ENCODE data around the gene ZC3HAV1. TPM values are rescaled to one million over a fixed set of nuclear protein-coding genes. Genes with fewer than 3 reads are reported as not detected.

The ZC3HAV1 gene
- total RNA-seq, 2 experiments from 2014 or later = 47.4 to 52.4 TPM

- no peaks in the 10 kb centered on the region for H3K9me2 ChIP-seq (ENCODE audit: insufficient read depth, low read length)
- no peak overlapping the region for H2AFZ ChIP-seq (ENCODE audit: low read length)
- TF ChIP-seq EZH2phosphoT487 (IDR thresholded peaks at IDR 0.05; ENCODE audit: borderline replicate concordance, low read depth, low read length) = no peak
- TF ChIP-seq, protein P1, sequence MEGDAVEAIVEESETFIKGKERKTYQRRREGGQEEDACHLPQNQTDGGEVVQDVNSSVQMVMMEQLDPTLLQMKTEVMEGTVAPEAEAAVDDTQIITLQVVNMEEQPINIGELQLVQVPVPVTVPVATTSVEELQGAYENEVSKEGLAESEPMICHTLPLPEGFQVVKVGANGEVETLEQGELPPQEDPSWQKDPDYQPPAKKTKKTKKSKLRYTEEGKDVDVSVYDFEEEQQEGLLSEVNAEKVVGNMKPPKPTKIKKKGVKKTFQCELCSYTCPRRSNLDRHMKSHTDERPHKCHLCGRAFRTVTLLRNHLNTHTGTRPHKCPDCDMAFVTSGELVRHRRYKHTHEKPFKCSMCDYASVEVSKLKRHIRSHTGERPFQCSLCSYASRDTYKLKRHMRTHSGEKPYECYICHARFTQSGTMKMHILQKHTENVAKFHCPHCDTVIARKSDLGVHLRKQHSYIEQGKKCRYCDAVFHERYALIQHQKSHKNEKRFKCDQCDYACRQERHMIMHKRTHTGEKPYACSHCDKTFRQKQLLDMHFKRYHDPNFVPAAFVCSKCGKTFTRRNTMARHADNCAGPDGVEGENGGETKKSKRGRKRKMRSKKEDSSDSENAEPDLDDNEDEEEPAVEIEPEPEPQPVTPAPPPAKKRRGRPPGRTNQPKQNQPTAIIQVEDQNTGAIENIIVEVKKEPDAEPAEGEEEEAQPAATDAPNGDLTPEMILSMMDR (conservative IDR thresholded peaks at IDR 0.05; ENCODE audit: low read length) = no peak
- ChIA-PET CTCF (ENCODE audit: unreplicated experiment) (no interaction called here), POLR2A (interaction anchor here (1.0 kb wide), 1 partner anchor 11 kb away, joined by 3 read pairs; no protein-coding TSS in a partner anchor)
- peaks cover 59% of the 10 kb centered on the region for H3K79me2 ChIP-seq (ENCODE audit: insufficient read depth, low read depth, low read length)
- no peak overlapping the region for H3K27ac ChIP-seq (ENCODE audit: low read depth, low read length, poor library complexity, severe bottlenecking)
- no TSS peak for BruUV-seq (replicated peaks)
- H4K20me1 ChIP-seq (ENCODE audit: insufficient read depth, low read length) = no peaks in the 10 kb centered on the region
- H3K9me3 ChIP-seq (ENCODE audit: low read length) = peaks cover 11% of the 10 kb centered on the region; the same call in 1 of the 2 replicates
- no peak for DNase-seq (ENCODE audit: low spot score)
- H3K36me3 ChIP-seq (ENCODE audit: insufficient read depth, low read length) = peaks cover 60% of the 10 kb centered on the region
- intact Hi-C loops (cut with micrococcal nuclease; ENCODE audit: unreplicated experiment) = loop anchor here (10.0 kb wide), 1 partner anchor 1823 kb away; no protein-coding TSS in a partner anchor
- H3K4me3 ChIP-seq (ENCODE audit: low read depth, low read length, poor library complexity, severe bottlenecking) = no peak overlapping the region
- peaks cover 34% of the 10 kb centered on the region for H3K4me1 ChIP-seq (ENCODE audit: insufficient read depth, low read length, poor library complexity, severe bottlenecking)
- no peak overlapping the region for H3K4me2 ChIP-seq (ENCODE audit: low read length)
Measured at GRCh38 chr7:139092090-139092796, 17.3 kb downstream of the ZC3HAV1 start.

GRCh38 chr7:139091677-139091996, 17.9 kb downstream of the ZC3HAV1 start:
- ChIA-PET POLR2A (interaction anchor here (0.6 to 1.0 kb wide), 2 partner anchors 12 to 1190 kb away, joined by 3 to 4 read pairs; no protein-coding TSS in a partner anchor), CTCF (ENCODE audit: unreplicated experiment) (no interaction called here)
- no peak overlapping the region for H2AFZ ChIP-seq (ENCODE audit: low read length)
- BruUV-seq (replicated peaks) = no TSS peak
- peaks cover 64% of the 10 kb centered on the region for H3K36me3 ChIP-seq (ENCODE audit: insufficient read depth, low read length)
- no peaks in the 10 kb centered on the region for H4K20me1 ChIP-seq (ENCODE audit: insufficient read depth, low read length)
- peaks cover 31% of the 10 kb centered on the region for H3K4me1 ChIP-seq (ENCODE audit: insufficient read depth, low read length, poor library complexity, severe bottlenecking)
- H3K4me3 ChIP-seq (ENCODE audit: low read depth, low read length, poor library complexity, severe bottlenecking) = no peak overlapping the region
- no peak overlapping the region for H3K4me2 ChIP-seq (ENCODE audit: low read length)
- peaks cover 54% of the 10 kb centered on the region for H3K79me2 ChIP-seq (ENCODE audit: insufficient read depth, low read depth, low read length)
- no peak for TF ChIP-seq EZH2phosphoT487 (IDR thresholded peaks at IDR 0.05; ENCODE audit: borderline replicate concordance, low read depth, low read length)
- TF ChIP-seq, protein P1 (conservative IDR thresholded peaks at IDR 0.05; ENCODE audit: low read length) = no peak
- no peaks in the 10 kb centered on the region for H3K9me2 ChIP-seq (ENCODE audit: insufficient read depth, low read length)
- no peak overlapping the region for H3K27ac ChIP-seq (ENCODE audit: low read depth, low read length, poor library complexity, severe bottlenecking)
- intact Hi-C loops (cut with micrococcal nuclease; ENCODE audit: unreplicated experiment) = loop anchor here (10.0 kb wide), 1 partner anchor 1823 kb away; no protein-coding TSS in a partner anchor
- no peak for DNase-seq (ENCODE audit: low spot score)
- H3K9me3 ChIP-seq (ENCODE audit: low read length) = peaks cover 17% of the 10 kb centered on the region; the same call in 1 of the 2 replicates

GRCh38 chr7:139089118-139089517, 20.4 kb downstream of the ZC3HAV1 start:
- DNase-seq (ENCODE audit: low spot score) = no peak
- Histone ChIP-seq H3K4me3 (ENCODE audit: low read depth, low read length, poor library complexity, severe bottlenecking) (no peak overlapping the region), H3K4me2 (ENCODE audit: low read length) (no peak overlapping the region), H3K9me3 (ENCODE audit: low read length) (peaks cover 20% of the 10 kb centered on the region; the same call in 1 of the 2 replicates), H3K27ac (ENCODE audit: low read depth, low read length, poor library complexity, severe bottlenecking) (no peak overlapping the region), H3K36me3 (ENCODE audit: insufficient read depth, low read length) (peaks cover 81% of the 10 kb centered on the region), H3K4me1 (ENCODE audit: insufficient read depth, low read length, poor library complexity, severe bottlenecking) (peaks cover 9% of the 10 kb centered on the region), H3K79me2 (ENCODE audit: insufficient read depth, low read depth, low read length) (peaks cover 33% of the 10 kb centered on the region), H3K9me2 (ENCODE audit: insufficient read depth, low read length) (no peaks in the 10 kb centered on the region), H4K20me1 (ENCODE audit: insufficient read depth, low read length) (no peaks in the 10 kb centered on the region), H2AFZ (ENCODE audit: low read length) (no peak overlapping the region)
- intact Hi-C loops (cut with micrococcal nuclease; ENCODE audit: unreplicated experiment) = no loop called here
- TF ChIP-seq, protein P1 (conservative IDR thresholded peaks at IDR 0.05; ENCODE audit: low read length) = no peak
- TF ChIP-seq EZH2phosphoT487 (IDR thresholded peaks at IDR 0.05; ENCODE audit: borderline replicate concordance, low read depth, low read length) = no peak
- BruUV-seq (replicated peaks) = no TSS peak
- POLR2A ChIA-PET = interaction anchor here (0.7 to 1.2 kb wide), 3 partner anchors 14 to 18 kb away, joined by 3 to 9 read pairs (median 4); no protein-coding TSS in a partner anchor
- CTCF ChIA-PET (ENCODE audit: unreplicated experiment) = no interaction called here

Measured in OCI-LY7 (cell line).